ENCODE results near the gene SPEM2. TPM values are rescaled to one million over a fixed set of nuclear protein-coding genes. Genes with fewer than 3 reads are reported as not detected.

SPEM2 gene
- total RNA-seq (not detected), polyA plus RNA-seq (not detected)

- H3K27me3 ChIP-seq (ENCODE audit: control insufficient read depth, insufficient read depth, low read length) = no peaks in the 10 kb centered on the region
- H3K4me1 ChIP-seq (ENCODE audit: control insufficient read depth, insufficient read depth, low read length, poor library complexity, severe bottlenecking) = no peaks in the 10 kb centered on the region
- no peak for ATAC-seq (ENCODE audit: low read depth in 2 of 2)
- no peaks in the 10 kb centered on the region for H3K36me3 ChIP-seq (ENCODE audit: control insufficient read depth, insufficient read depth, low read length)
- Mint-ChIP-seq H3K36me3 (no peaks in the 10 kb centered on the region), H3K4me1 (no peaks in the 10 kb centered on the region), H3K4me3 (no peak within 1 kb of the TSS), H3K27ac (no peak within 1 kb of the TSS), H3K9me3 (peaks cover 0 to 1% (median 0%) of the 10 kb centered on the region in 7 donors), H3K27me3 (no peaks in the 10 kb centered on the region)
- no peak for DNase-seq
- H3K9me3 ChIP-seq (ENCODE audit: control insufficient read depth in 2 of 2, low read length in 2 of 2) = no peaks in the 10 kb centered on the region
- no peak within 1 kb of the TSS for H3K27ac ChIP-seq (ENCODE audit: insufficient read depth, low read length, poor library complexity, severe bottlenecking)
- H3K4me3 ChIP-seq (ENCODE audit: low read depth, low read length) = no peak within 1 kb of the TSS
Observed at GRCh38 chr17:7425316-7425715, at the start of gene SPEM2. Gene SPEM2, plus strand, starts transcription at chr17:7425616. Its CDS starts 73 bp downstream, at chr17:7425689.

GRCh38 chr17:7379134-7379533, 46.3 kb upstream of the SPEM2 start:
- no peak overlapping the region for H3K4me3 ChIP-seq (ENCODE audit: low read depth, low read length)
- H3K27me3 Mint-ChIP-seq = peaks cover 48% of the 10 kb centered on the region
- peaks cover 0 to 19% (median 4%) of the 10 kb centered on the region in 4 donors for H3K4me1 Mint-ChIP-seq

GRCh38 chr17:7380321-7380720, 45.1 kb upstream of the SPEM2 start:
- H3K27me3 ChIP-seq (ENCODE audit: control insufficient read depth, insufficient read depth, low read length) = peaks cover 18% of the 10 kb centered on the region
- H3K4me3 Mint-ChIP-seq = peak overlapping the region in 2 of 4 donors; percentile 51 to 52
- H3K27ac Mint-ChIP-seq = peak overlapping the region in 2 of 3 donors; percentile 55 to 86

More at GRCh38 chr17:7379134-7379533, 46.3 kb upstream of the SPEM2 start:
- H3K36me3 ChIP-seq (ENCODE audit: control insufficient read depth, insufficient read depth, low read length) = no peaks in the 10 kb centered on the region
- H3K27ac Mint-ChIP-seq = no peak overlapping the region
- H3K27me3 ChIP-seq (ENCODE audit: control insufficient read depth, insufficient read depth, low read length) = peaks cover 18% of the 10 kb centered on the region
- DNase-seq (no peak), ATAC-seq (ENCODE audit: low read depth in 2 of 2) (no peak)
- no peak overlapping the region for H3K27ac ChIP-seq (ENCODE audit: insufficient read depth, low read length, poor library complexity, severe bottlenecking)
- peaks cover 12% of the 10 kb centered on the region for H3K4me1 ChIP-seq (ENCODE audit: control insufficient read depth, insufficient read depth, low read length, poor library complexity, severe bottlenecking)
- no peak overlapping the region for H3K4me3 Mint-ChIP-seq
- no peaks in the 10 kb centered on the region for H3K36me3 Mint-ChIP-seq
- peaks cover 3 to 5% of the 10 kb centered on the region in 2 experiments for H3K9me3 ChIP-seq (ENCODE audit: control insufficient read depth in 2 of 2, low read length in 2 of 2)
- peaks cover 0 to 3% (median 1%) of the 10 kb centered on the region in 7 donors for H3K9me3 Mint-ChIP-seq

GRCh38 chr17:7380855-7381683, 44.3 kb upstream of the SPEM2 start, which contains the start of gene TNK1:
Gene TNK1, plus strand, starts transcription at chr17:7381089. Its CDS starts 1,838 bp downstream, at chr17:7382927.
- Histone ChIP-seq H3K4me3 (ENCODE audit: low read depth, low read length) (no peak within 1 kb of the TSS), H3K9me3 (ENCODE audit: control insufficient read depth in 2 of 2, low read length in 2 of 2) (peaks cover 3 to 5% of the 10 kb centered on the region in 2 experiments), H3K36me3 (ENCODE audit: control insufficient read depth, insufficient read depth, low read length) (no peaks in the 10 kb centered on the region), H3K27me3 (ENCODE audit: control insufficient read depth, insufficient read depth, low read length) (peaks cover 18% of the 10 kb centered on the region), H3K4me1 (ENCODE audit: control insufficient read depth, insufficient read depth, low read length, poor library complexity, severe bottlenecking) (peaks cover 19% of the 10 kb centered on the region), H3K27ac (ENCODE audit: insufficient read depth, low read length, poor library complexity, severe bottlenecking) (no peak within 1 kb of the TSS)
- Mint-ChIP-seq H3K36me3 (no peaks in the 10 kb centered on the region), H3K4me3 (peak within 1 kb of the TSS in 2 of 4 donors; percentile 51 to 84), H3K27me3 (peaks cover 42% of the 10 kb centered on the region), H3K9me3 (peaks cover 0 to 3% (median 1%) of the 10 kb centered on the region in 7 donors), H3K27ac (peak within 1 kb of the TSS in 2 of 3 donors; percentile 55 to 86), H3K4me1 (peaks cover 0 to 28% (median 9%) of the 10 kb centered on the region in 4 donors)
- DNase-seq (no peak), ATAC-seq (ENCODE audit: low read depth in 2 of 2) (no peak)

More at GRCh38 chr17:7380321-7380720, 45.1 kb upstream of the SPEM2 start:
- peaks cover 3 to 5% of the 10 kb centered on the region in 2 experiments for H3K9me3 ChIP-seq (ENCODE audit: control insufficient read depth in 2 of 2, low read length in 2 of 2)
- no peak overlapping the region for H3K4me3 ChIP-seq (ENCODE audit: low read depth, low read length)
- Mint-ChIP-seq H3K9me3 (peaks cover 0 to 3% (median 1%) of the 10 kb centered on the region in 7 donors), H3K4me1 (peaks cover 0 to 26% (median 9%) of the 10 kb centered on the region in 4 donors), H3K36me3 (no peaks in the 10 kb centered on the region), H3K27me3 (peaks cover 42% of the 10 kb centered on the region)
- H3K36me3 ChIP-seq (ENCODE audit: control insufficient read depth, insufficient read depth, low read length) = no peaks in the 10 kb centered on the region
- peaks cover 19% of the 10 kb centered on the region for H3K4me1 ChIP-seq (ENCODE audit: control insufficient read depth, insufficient read depth, low read length, poor library complexity, severe bottlenecking)
- no peak for DNase-seq
- H3K27ac ChIP-seq (ENCODE audit: insufficient read depth, low read length, poor library complexity, severe bottlenecking) = no peak overlapping the region
- ATAC-seq (ENCODE audit: low read depth in 2 of 2) = no peak

- ATAC-seq (ENCODE audit: low read depth in 2 of 2) (no peak), DNase-seq (no peak)
- peaks cover 2% of the 10 kb centered on the region for H3K36me3 ChIP-seq (ENCODE audit: control insufficient read depth, insufficient read depth, low read length)
- no peak overlapping the region for H3K27ac ChIP-seq (ENCODE audit: insufficient read depth, low read length, poor library complexity, severe bottlenecking)
- no peaks in the 10 kb centered on the region for H3K36me3 Mint-ChIP-seq
- H3K9me3 ChIP-seq (ENCODE audit: control insufficient read depth in 2 of 2, low read length in 2 of 2) = peaks cover 3 to 5% of the 10 kb centered on the region in 2 experiments
- H3K27me3 ChIP-seq (ENCODE audit: control insufficient read depth, insufficient read depth, low read length) = peaks cover 18% of the 10 kb centered on the region
- H3K4me3 Mint-ChIP-seq = peak overlapping the region; percentile 8 to 88 (median 73)
- H3K27me3 Mint-ChIP-seq = peaks cover 28% of the 10 kb centered on the region
- peaks cover 0 to 3% (median 1%) of the 10 kb centered on the region in 7 donors for H3K9me3 Mint-ChIP-seq
- H3K4me1 ChIP-seq (ENCODE audit: control insufficient read depth, insufficient read depth, low read length, poor library complexity, severe bottlenecking) = peaks cover 19% of the 10 kb centered on the region
- peaks cover 0 to 35% (median 9%) of the 10 kb centered on the region in 4 donors for H3K4me1 Mint-ChIP-seq
- H3K27ac Mint-ChIP-seq = peak overlapping the region in 1 of 3 donors; percentile 82
- no peak overlapping the region for H3K4me3 ChIP-seq (ENCODE audit: low read depth, low read length)
Observed at GRCh38 chr17:7382901-7383300, 42.5 kb upstream of the SPEM2 start.

GRCh38 chr17:7383371-7383741, 42.1 kb upstream of the SPEM2 start:
- no peak overlapping the region for H3K27ac Mint-ChIP-seq
- peak overlapping the region in 3 of 4 donors; percentile 84 to 88 (median 85) for H3K4me3 Mint-ChIP-seq
- H3K36me3 ChIP-seq (ENCODE audit: control insufficient read depth, insufficient read depth, low read length) = peaks cover 5% of the 10 kb centered on the region
- H3K27me3 Mint-ChIP-seq = peaks cover 26% of the 10 kb centered on the region
- peaks cover 18% of the 10 kb centered on the region for H3K27me3 ChIP-seq (ENCODE audit: control insufficient read depth, insufficient read depth, low read length)
- DNase-seq (no peak), ATAC-seq (ENCODE audit: low read depth in 2 of 2) (no peak)
- H3K27ac ChIP-seq (ENCODE audit: insufficient read depth, low read length, poor library complexity, severe bottlenecking) = peak overlapping the region; percentile 85
- H3K36me3 Mint-ChIP-seq = no peaks in the 10 kb centered on the region
- peaks cover 19% of the 10 kb centered on the region for H3K4me1 ChIP-seq (ENCODE audit: control insufficient read depth, insufficient read depth, low read length, poor library complexity, severe bottlenecking)
- peaks cover 3 to 5% of the 10 kb centered on the region in 2 experiments for H3K9me3 ChIP-seq (ENCODE audit: control insufficient read depth in 2 of 2, low read length in 2 of 2)
- peaks cover 0 to 3% (median 1%) of the 10 kb centered on the region in 7 donors for H3K9me3 Mint-ChIP-seq
- H3K4me1 Mint-ChIP-seq = peaks cover 0 to 35% (median 9%) of the 10 kb centered on the region in 4 donors
- no peak overlapping the region for H3K4me3 ChIP-seq (ENCODE audit: low read depth, low read length)

GRCh38 chr17:7383742-7384488, 41.5 kb upstream of the SPEM2 start:
- H3K27me3 ChIP-seq (ENCODE audit: control insufficient read depth, insufficient read depth, low read length) = peaks cover 18% of the 10 kb centered on the region
- Mint-ChIP-seq H3K4me1 (peaks cover 0 to 35% (median 9%) of the 10 kb centered on the region in 4 donors), H3K36me3 (no peaks in the 10 kb centered on the region), H3K9me3 (peaks cover 0 to 3% (median 1%) of the 10 kb centered on the region in 7 donors), H3K27me3 (peaks cover 25% of the 10 kb centered on the region), H3K27ac (peak overlapping the region in 2 of 3 donors; percentile 81 to 88), H3K4me3 (peak overlapping the region; percentile 78 to 88 (median 84))
- H3K36me3 ChIP-seq (ENCODE audit: control insufficient read depth, insufficient read depth, low read length) = peaks cover 10% of the 10 kb centered on the region
- peak; percentile 78 to 90 (median 86) for DNase-seq
- peak overlapping the region; percentile 37 for H3K4me3 ChIP-seq (ENCODE audit: low read depth, low read length)
- peak; percentile 96 to 98 for ATAC-seq (ENCODE audit: low read depth in 2 of 2)
- H3K27ac ChIP-seq (ENCODE audit: insufficient read depth, low read length, poor library complexity, severe bottlenecking) = peak overlapping the region; percentile 85
- peaks cover 19% of the 10 kb centered on the region for H3K4me1 ChIP-seq (ENCODE audit: control insufficient read depth, insufficient read depth, low read length, poor library complexity, severe bottlenecking)
- peaks cover 3 to 5% of the 10 kb centered on the region in 2 experiments for H3K9me3 ChIP-seq (ENCODE audit: control insufficient read depth in 2 of 2, low read length in 2 of 2)
